IPS-11a (cell line): ENCODE results near the gene ACER1.
"Not testable (repeated sequence)": the region's sequence is repeated elsewhere in the genome, so short reads cannot be mapped to it uniquely, and the experiment has no call there.

Experiments
- H3K4me3 ChIP-seq: one replicate; pipeline ENCODE4 v1.5.1; 2013; ENCODE audit warnings: low read depth, low read length, control low read depth

Gene ACER1

GRCh38 chr19:6357174-6357573, 23.8 kb upstream of the ACER1 start:
- no peak overlapping the region for H3K4me3 ChIP-seq

GRCh38 chr19:6355321-6356040, 22.1 kb upstream of the ACER1 start:
- not testable (repeated sequence) for H3K4me3 ChIP-seq

GRCh38 chr19:6354098-6354674, 20.8 kb upstream of the ACER1 start:
- H3K4me3 ChIP-seq: no peak overlapping the region

GRCh38 chr19:6352381-6353165, 19.2 kb upstream of the ACER1 start:
- no peak overlapping the region for H3K4me3 ChIP-seq

GRCh38 chr19:6350688-6351087, 17.3 kb upstream of the ACER1 start:
- H3K4me3 ChIP-seq: no peak overlapping the region

GRCh38 chr19:6349271-6349670, 15.9 kb upstream of the ACER1 start:
- not testable (repeated sequence) for H3K4me3 ChIP-seq

GRCh38 chr19:6343462-6343861, 10.1 kb upstream of the ACER1 start:
- H3K4me3 ChIP-seq: no peak overlapping the region

- no peak overlapping the region for H3K4me3 ChIP-seq
Observed at GRCh38 chr19:6340493-6341201, 7.2 kb upstream of the ACER1 start.

GRCh38 chr19:6334490-6335285, 1.3 kb upstream of the ACER1 start:
- no peak overlapping the region for H3K4me3 ChIP-seq

GRCh38 chr19:6326815-6327214, 6.6 kb downstream of the ACER1 start:
- no peak overlapping the region for H3K4me3 ChIP-seq

GRCh38 chr19:6325614-6326013, 7.8 kb downstream of the ACER1 start:
- H3K4me3 ChIP-seq: no peak overlapping the region

GRCh38 chr19:6324757-6325156, 8.7 kb downstream of the ACER1 start:
- H3K4me3 ChIP-seq: no peak overlapping the region

- H3K4me3 ChIP-seq: no peak overlapping the region
Observed at GRCh38 chr19:6322284-6322683, 11.1 kb downstream of the ACER1 start.

- H3K4me3 ChIP-seq: no peak overlapping the region
Observed at GRCh38 chr19:6319376-6319775, 14.0 kb downstream of the ACER1 start.

- H3K4me3 ChIP-seq: no peak overlapping the region
Observed at GRCh38 chr19:6318772-6319171, 14.6 kb downstream of the ACER1 start.

- H3K4me3 ChIP-seq: not testable (repeated sequence)
Observed at GRCh38 chr19:6315646-6316045, 17.8 kb downstream of the ACER1 start.

- H3K4me3 ChIP-seq: no peak overlapping the region
Observed at GRCh38 chr19:6313398-6313969, 19.9 kb downstream of the ACER1 start.

- no peak overlapping the region for H3K4me3 ChIP-seq
Observed at GRCh38 chr19:6312018-6312417, 21.4 kb downstream of the ACER1 start.

- H3K4me3 ChIP-seq: no peak overlapping the region
Observed at GRCh38 chr19:6298413-6298812, 35.0 kb downstream of the ACER1 start.

- no peak overlapping the region for H3K4me3 ChIP-seq
Observed at GRCh38 chr19:6297202-6297601, 36.2 kb downstream of the ACER1 start.
